ENCODE measurements around the gene TGFBRAP1. TPM values are rescaled to one million over a fixed set of nuclear protein-coding genes. Genes with fewer than 3 reads are reported as not detected.

TGFBRAP1 gene
- total and polyA plus RNA-seq, 9 of the 15 experiments (the other 6 are each of a cell fraction or from before 2014, with no cell fraction given): 3.7 to 18.0 (median 11.0) TPM

GRCh38 chr2:105243961-105244360, 85.6 kb downstream of the TGFBRAP1 start:
- 0% methylated on average over 5 of the region's 5 CpGs for WGBS (ENCODE audit: insufficient coverage, low coverage, missing lambda C conversion rate)
- no peak overlapping the region for H3K4me2 ChIP-seq (ENCODE audit: insufficient read depth, low read length)
- DNase-seq (ENCODE audit: extremely low read depth in 1 of 4, low spot score in 3 of 4): peak in 3 of 4 experiments; percentile 28 to 59 (median 56)
- no peaks in the 10 kb centered on the region; the same call in 1 of the 2 replicates for H3K9me3 ChIP-seq (replicated peaks; ENCODE audit: control insufficient read depth, insufficient read depth, low read depth, low read length)
- H3K9me1 ChIP-seq (ENCODE audit: control insufficient read depth, insufficient read depth, low read length): no peaks in the 10 kb centered on the region
- no peaks in the 10 kb centered on the region for H3K79me2 ChIP-seq (ENCODE audit: control insufficient read depth, insufficient read depth, low read length)
- no TSS peak for BruUV-seq (replicated peaks)
- TF ChIP-seq SNIP1 (IDR thresholded peaks at IDR 0.05; ENCODE audit: low read depth) (no peak), STAT6 (CRISPR knock-in tag; IDR thresholded peaks at IDR 0.05) (no peak), CTCF (IDR thresholded peaks at IDR 0.05 in 2 of 3, conservative IDR thresholded peaks at IDR 0.05 in 1 of 3; ENCODE audit: insufficient read depth in 2 of 3, low read depth in 1 of 3, low read length in 3 of 3) (peak; percentile 16 to 51 (median 26); a peak in 4 of 6 replicates), ZBTB7A (IDR thresholded peaks at IDR 0.05; ENCODE audit: borderline replicate concordance, control insufficient read depth, low read depth, low read length) (0 out of 2 replicates have a peak, but pooled peaks have one; percentile 29), HLTF (IDR thresholded peaks at IDR 0.05) (no peak), RBM17 (IDR thresholded peaks at IDR 0.05; ENCODE audit: borderline replicate concordance, low read depth, low read length) (no peak), SMARCC2 (IDR thresholded peaks at IDR 0.05; ENCODE audit: low read depth) (no peak), MCM5 (IDR thresholded peaks at IDR 0.05; ENCODE audit: low read depth) (no peak), ZNF445 (CRISPR knock-in tag; IDR thresholded peaks at IDR 0.05; ENCODE audit: low read depth) (no peak), E2F4 (CRISPR knock-in tag; IDR thresholded peaks at IDR 0.05; ENCODE audit: low read depth) (no peak), RFX7 (CRISPR knock-in tag; IDR thresholded peaks at IDR 0.05) (no peak)
- in situ Hi-C loops (cut with MboI): loop anchor here (5.0 kb wide), 1 partner anchor 132 kb away; no protein-coding TSS in a partner anchor
- H3K27me3 ChIP-seq (ENCODE audit: control insufficient read depth in 2 of 2, insufficient read depth in 2 of 2, low read length in 2 of 2): peaks cover 19 to 37% of the 10 kb centered on the region in 2 experiments; a peak in 4 of 5 replicates
- intact Hi-C loops (cut with micrococcal nuclease): no loop called here
- ATAC-seq: peak; percentile 48
- H2AFZ ChIP-seq (ENCODE audit: low read depth, low read length): no peak overlapping the region
- H3K36me3 ChIP-seq (ENCODE audit: control insufficient read depth, insufficient read depth, low read length): no peaks in the 10 kb centered on the region
- H4K20me1 ChIP-seq (replicated peaks; ENCODE audit: control insufficient read depth, insufficient read depth, low read length): no peaks in the 10 kb centered on the region
- no peak overlapping the region for H3K9ac ChIP-seq (ENCODE audit: insufficient read depth in 1 of 2, low read depth in 2 of 2, low read length in 2 of 2)
- FAIRE-seq: no peak
- no peak overlapping the region for H3K27ac ChIP-seq (ENCODE audit: extremely low read depth, low read depth, low read length)
- CTCF ChIA-PET (ENCODE audit: low intra/inter-chr PET ratio): no interaction called here
- POLR2A ChIA-PET: interaction anchor here (0.7 kb wide), 1 partner anchor 160 kb away, joined by 3 read pairs; no protein-coding TSS in a partner anchor
- H3K4me1 ChIP-seq (replicated peaks in 1 of 2; ENCODE audit: control insufficient read depth in 2 of 2, insufficient read depth in 2 of 2, low read length in 2 of 2): peaks cover 0 to 9% of the 10 kb centered on the region in 2 experiments; a peak in 2 of 5 replicates
- no peak overlapping the region for H3K4me3 ChIP-seq
